RWPE2 (cell line): ENCODE measurements around the gene XIRP1.

Source experiments
- ATAC-seq: fragments of 200-7000 bp; cut with Tn5 transposase; 3 replicates; pipeline ENCODE4 v1.9.1; 2021; ENCODE audit warnings: low read depth
- DNase-seq: peaks from one replicate; pipeline ENCODE4 v3.0.0-alpha.2; 2020; ENCODE audit warnings: low spot score
- H3K27ac ChIP-seq: fragments of 450-650 bp; 2 replicates; pipeline ENCODE4 v1.5.1; 2017; ENCODE audit warnings: mild to moderate bottlenecking; ENCODE audit not compliant: poor library complexity, severe bottlenecking
- H3K27me3 ChIP-seq: fragments of 250-450 bp; sonication (Bioruptor Pico); 2 replicates; pipeline ENCODE4 v1.5.1; 2021; ENCODE audit warnings: mild to moderate bottlenecking, moderate library complexity; ENCODE audit not compliant: insufficient read depth, poor library complexity, severe bottlenecking
- H3K36me3 ChIP-seq: fragments of 250-450 bp; sonication (Bioruptor Pico); 2 replicates; pipeline ENCODE4 v1.5.1; 2020; ENCODE audit warnings: low read depth, mild to moderate bottlenecking, moderate library complexity
- H3K4me1 ChIP-seq: fragments of 250-450 bp; sonication (Bioruptor Pico); 2 replicates; pipeline ENCODE4 v1.5.1; 2021; ENCODE audit warnings: mild to moderate bottlenecking, moderate library complexity; ENCODE audit not compliant: insufficient read depth, poor library complexity, severe bottlenecking
- H3K4me3 ChIP-seq: fragments of 250-450 bp; sonication (Bioruptor Pico); 2 replicates; pipeline ENCODE4 v1.5.1; 2021; ENCODE audit warnings: mild to moderate bottlenecking, moderate library complexity; ENCODE audit not compliant: severe bottlenecking
- H3K9me3 ChIP-seq: fragments of 250-450 bp; sonication (Bioruptor Pico); 2 replicates; pipeline ENCODE4 v1.5.1; 2021; ENCODE audit warnings: mild to moderate bottlenecking, moderate library complexity; ENCODE audit not compliant: severe bottlenecking
- CTCF ChIP-seq: fragments of 450-650 bp; IDR thresholded peaks from one replicate; pipeline ENCODE4 v1.5.1; 2017; ENCODE audit warnings: mild to moderate bottlenecking, moderate library complexity; ENCODE audit not compliant: poor library complexity, severe bottlenecking

Gene XIRP1

GRCh38 chr3:39180183-39180545, 12.2 kb downstream of the XIRP1 start:
- H3K4me1 ChIP-seq, result peaks cover 28% of the 10 kb centered on the region
- TF ChIP-seq CTCF, result no peak
- peak overlapping the region; percentile 19 for H3K27ac ChIP-seq
- no peaks in the 10 kb centered on the region for H3K36me3 ChIP-seq
- DNase-seq (no peak), ATAC-seq (no peak)
- no peaks in the 10 kb centered on the region for H3K9me3 ChIP-seq
- H3K4me3 ChIP-seq, result peak overlapping the region; percentile 19
- H3K27me3 ChIP-seq, result no peaks in the 10 kb centered on the region

- DNase-seq (no peak), ATAC-seq (no peak)
- no peaks in the 10 kb centered on the region for H3K9me3 ChIP-seq
- H3K27me3 ChIP-seq, result no peaks in the 10 kb centered on the region
- H3K36me3 ChIP-seq, result no peaks in the 10 kb centered on the region
- H3K4me3 ChIP-seq, result no peak overlapping the region
- peak overlapping the region; percentile 68 for H3K27ac ChIP-seq
- peaks cover 28% of the 10 kb centered on the region for H3K4me1 ChIP-seq
- TF ChIP-seq CTCF, result no peak
These were observed 13.8 kb downstream of the XIRP1 start for GRCh38 chr3:39178553-39178952.

- peak; percentile 54 for ATAC-seq
- Histone ChIP-seq H3K4me1 (peaks cover 28% of the 10 kb centered on the region), H3K4me3 (peak overlapping the region; percentile 35), H3K27ac (peak overlapping the region; percentile 68), H3K9me3 (no peaks in the 10 kb centered on the region), H3K27me3 (no peaks in the 10 kb centered on the region), H3K36me3 (no peaks in the 10 kb centered on the region)
- no peak for TF ChIP-seq CTCF
- peak; percentile 73 for DNase-seq
These were observed 14.6 kb downstream of the XIRP1 start for GRCh38 chr3:39177708-39178332.

GRCh38 chr3:39176025-39176714, 16.2 kb downstream of the XIRP1 start:
- Histone ChIP-seq H3K27ac (peak overlapping the region; percentile 68), H3K27me3 (no peaks in the 10 kb centered on the region), H3K9me3 (no peaks in the 10 kb centered on the region), H3K4me3 (no peak overlapping the region), H3K4me1 (peaks cover 28% of the 10 kb centered on the region), H3K36me3 (no peaks in the 10 kb centered on the region)
- DNase-seq (no peak), ATAC-seq (no peak)
- no peak for TF ChIP-seq CTCF
